IPS-11a (cell line): ENCODE data around the gene SYNJ1.
"Not testable (repeated sequence)": the region's sequence is repeated elsewhere in the genome, so short reads cannot be mapped to it uniquely, and the experiment has no call there.

Experiments used
- H3K4me3 ChIP-seq: one replicate; pipeline ENCODE4 v1.5.1; 2013; ENCODE audit warnings: low read depth, low read length, control low read depth

The SYNJ1 gene

GRCh38 chr21:32613436-32614043 is 114.3 kb downstream of the SYNJ1 start:
- H3K4me3 ChIP-seq, result peak overlapping the region; percentile 93

GRCh38 chr21:32612999-32613337 is 114.8 kb downstream of the SYNJ1 start:
- H3K4me3 ChIP-seq, result peak overlapping the region; percentile 93

DNA sequence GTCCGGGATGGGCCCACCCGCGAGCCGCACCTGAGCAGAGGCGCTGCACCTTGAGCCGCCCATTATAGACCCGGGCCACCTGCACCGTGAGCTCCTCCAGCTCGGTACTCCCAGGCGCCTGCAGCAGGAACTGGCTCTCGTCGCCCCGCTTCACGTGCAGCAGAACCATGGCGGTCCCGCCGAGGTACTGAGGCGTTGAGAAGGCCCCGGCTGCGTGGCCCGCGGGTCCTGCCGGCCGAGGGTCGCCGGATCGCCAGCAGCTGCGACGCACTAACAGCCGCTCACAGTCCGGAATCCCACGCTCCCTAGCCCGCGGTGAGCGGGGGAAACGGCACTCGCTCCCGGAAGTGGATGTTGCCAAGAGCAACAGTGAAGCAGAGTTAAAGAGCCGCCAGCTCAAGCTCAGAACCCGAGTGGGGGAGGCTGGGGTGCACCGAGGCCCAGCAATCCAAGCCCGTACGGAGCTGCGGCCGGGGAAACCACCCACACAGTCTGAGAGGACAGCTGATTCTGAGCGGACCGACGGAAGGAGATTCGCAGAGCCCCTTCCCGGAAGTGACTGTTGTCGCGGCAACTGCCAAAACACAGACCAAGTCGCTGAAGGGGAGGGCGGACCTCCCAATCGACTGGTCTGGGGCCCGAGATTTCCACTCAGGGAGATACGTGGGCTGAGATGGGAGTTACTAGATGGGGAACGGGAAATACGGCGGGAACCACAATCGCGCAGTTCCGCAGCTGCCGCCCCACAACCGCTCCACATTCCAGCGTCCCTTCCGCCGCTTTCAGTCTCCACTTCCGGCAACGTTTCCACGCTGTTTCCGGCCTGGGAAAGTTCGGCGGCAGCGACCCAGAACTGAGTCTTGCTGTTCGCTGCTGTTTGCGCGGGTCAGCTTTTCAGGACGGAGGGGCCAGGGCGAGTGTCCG is 115.5 kb downstream of the SYNJ1 start, which contains the start of gene CFAP298:
Gene CFAP298, minus strand, starts transcription at position 303 of the 924 bp plus-strand sequence. Its CDS starts 134 bp downstream, at position 169.
- H3K4me3 ChIP-seq, result peak within 1 kb of the TSS; percentile 93

GRCh38 chr21:32611471-32611997 is 116.3 kb downstream of the SYNJ1 start:
- peak overlapping the region; percentile 93 for H3K4me3 ChIP-seq

DNA sequence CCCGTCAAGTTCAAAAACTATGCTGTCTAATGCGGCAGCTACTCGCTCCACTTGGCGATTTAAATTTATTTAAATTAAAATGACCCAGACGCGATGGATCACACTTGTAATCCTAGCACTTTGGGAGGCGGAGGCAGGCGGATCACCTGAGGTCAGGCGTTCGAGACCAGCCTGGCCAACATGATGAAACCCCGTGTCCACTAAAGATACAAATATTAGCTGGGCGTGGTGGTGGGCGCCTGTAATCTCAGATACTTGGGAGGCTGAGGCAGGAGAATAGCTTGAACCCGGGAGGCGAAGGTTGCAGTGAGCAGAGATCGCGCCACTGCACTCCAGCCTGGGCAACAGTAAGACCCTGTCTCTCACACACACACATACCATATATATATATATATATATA is 116.9 kb downstream of the SYNJ1 start:
- not testable (repeated sequence) for H3K4me3 ChIP-seq

- H3K4me3 ChIP-seq, result no peak overlapping the region
These were observed 119.0 kb downstream of the SYNJ1 start for GRCh38 chr21:32608851-32609250.

DNA sequence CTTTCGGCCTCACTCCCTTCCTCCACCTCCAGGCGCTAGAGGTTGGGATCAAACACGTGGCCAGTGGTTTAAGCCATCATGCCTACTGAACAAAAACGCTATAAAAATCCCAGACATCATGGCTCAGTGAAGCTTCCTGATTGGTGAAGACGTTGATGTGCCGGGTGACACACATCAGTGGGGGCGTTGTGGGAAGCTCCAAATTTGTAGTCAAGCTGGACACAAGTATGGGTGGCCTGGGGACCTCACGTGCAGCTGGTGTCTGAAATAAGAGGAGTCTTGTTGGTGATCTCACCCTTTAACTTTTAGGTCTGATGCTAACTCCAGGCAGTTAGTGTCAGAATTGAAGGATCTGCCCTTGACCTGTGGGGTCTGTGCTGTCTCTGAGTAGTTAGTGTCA is 122.3 kb downstream of the SYNJ1 start:
- H3K4me3 ChIP-seq, result no peak overlapping the region

- H3K4me3 ChIP-seq, result no peak overlapping the region
These were observed 123.3 kb downstream of the SYNJ1 start for GRCh38 chr21:32604464-32604863.

- no peak overlapping the region for H3K4me3 ChIP-seq
These were observed 124.7 kb downstream of the SYNJ1 start for GRCh38 chr21:32603131-32603530.

- no peak overlapping the region for H3K4me3 ChIP-seq
These were observed 125.7 kb downstream of the SYNJ1 start for GRCh38 chr21:32602099-32602498.

DNA sequence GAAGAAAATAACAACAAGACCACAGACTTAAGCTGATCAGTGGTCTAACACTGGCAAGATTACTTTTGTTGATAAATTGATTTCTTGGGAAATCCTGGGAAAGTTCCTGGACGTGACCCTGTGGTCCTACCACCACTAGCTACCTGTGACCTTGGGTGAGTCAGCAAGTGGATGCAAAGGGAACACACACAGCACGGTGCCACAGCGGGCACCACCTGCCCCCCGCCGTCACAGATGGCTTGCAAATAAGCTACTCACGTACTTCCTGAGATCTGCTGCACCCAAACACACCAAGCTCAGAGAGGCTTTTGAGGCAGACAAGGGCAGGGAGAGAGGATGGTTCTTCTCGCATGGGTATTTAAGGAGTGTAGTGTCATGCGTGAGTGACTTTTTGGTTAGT is 128.3 kb downstream of the SYNJ1 start:
- H3K4me3 ChIP-seq, result no peak overlapping the region

DNA sequence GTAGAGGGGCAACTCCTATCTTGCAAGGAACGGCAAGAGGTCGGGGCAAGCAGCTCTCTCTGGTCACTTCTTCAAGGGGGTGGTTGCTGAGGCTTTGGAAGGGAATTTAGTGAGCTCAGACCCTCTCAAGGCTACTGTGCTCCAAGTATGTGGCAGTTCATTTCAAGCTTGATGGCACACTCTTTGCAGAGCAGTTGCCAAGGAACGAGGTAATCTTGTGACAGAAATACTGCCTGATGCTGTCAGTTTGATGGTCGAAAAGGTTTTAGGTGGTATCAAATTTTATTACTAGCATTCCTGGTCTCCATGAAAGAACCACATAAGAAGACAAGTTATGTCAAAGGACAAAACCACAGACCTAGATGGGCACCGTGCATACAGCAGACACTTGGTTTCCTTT is 128.7 kb downstream of the SYNJ1 start:
- no peak overlapping the region for H3K4me3 ChIP-seq

DNA sequence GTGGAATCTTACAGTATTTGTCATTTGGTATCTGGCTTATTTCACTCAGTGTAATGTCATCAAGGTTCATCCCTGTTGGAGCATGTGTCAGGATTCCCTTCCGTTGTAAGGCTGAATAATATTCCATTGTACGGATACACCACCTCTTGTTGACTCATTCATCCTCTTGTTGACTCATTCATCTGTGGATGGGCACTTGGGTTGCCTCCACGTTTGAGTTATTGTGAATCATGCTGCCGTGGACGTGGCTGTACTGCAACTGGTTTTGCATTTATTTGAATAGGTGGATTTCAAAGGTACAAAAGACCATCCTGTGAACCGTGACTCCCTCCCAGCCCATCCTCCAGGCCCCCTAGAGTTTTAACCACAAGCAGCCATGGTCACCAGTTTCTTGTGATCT is 130.6 kb downstream of the SYNJ1 start:
- no peak overlapping the region for H3K4me3 ChIP-seq

GRCh38 chr21:32595431-32595830 is 132.4 kb downstream of the SYNJ1 start:
- H3K4me3 ChIP-seq, result no peak overlapping the region

DNA sequence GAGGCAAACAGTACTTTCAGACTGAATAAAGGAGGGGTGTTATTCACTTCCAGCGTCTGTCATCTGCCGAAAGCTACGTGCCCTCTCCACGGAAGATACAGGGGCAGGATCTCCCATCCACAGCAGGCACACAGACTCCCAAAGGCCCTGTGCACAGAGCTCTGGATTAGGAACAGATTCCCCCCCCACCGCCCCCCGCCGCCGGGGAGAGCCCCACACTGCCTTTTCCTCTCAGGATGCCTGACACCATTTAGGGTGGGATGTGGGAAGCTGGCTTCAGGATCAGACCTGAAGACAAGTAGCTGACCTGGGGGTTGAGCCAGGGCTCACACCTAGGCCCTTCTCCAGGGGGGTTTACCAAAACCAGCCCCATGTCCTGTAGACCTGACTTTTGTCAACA is 134.1 kb downstream of the SYNJ1 start:
- no peak overlapping the region for H3K4me3 ChIP-seq

DNA sequence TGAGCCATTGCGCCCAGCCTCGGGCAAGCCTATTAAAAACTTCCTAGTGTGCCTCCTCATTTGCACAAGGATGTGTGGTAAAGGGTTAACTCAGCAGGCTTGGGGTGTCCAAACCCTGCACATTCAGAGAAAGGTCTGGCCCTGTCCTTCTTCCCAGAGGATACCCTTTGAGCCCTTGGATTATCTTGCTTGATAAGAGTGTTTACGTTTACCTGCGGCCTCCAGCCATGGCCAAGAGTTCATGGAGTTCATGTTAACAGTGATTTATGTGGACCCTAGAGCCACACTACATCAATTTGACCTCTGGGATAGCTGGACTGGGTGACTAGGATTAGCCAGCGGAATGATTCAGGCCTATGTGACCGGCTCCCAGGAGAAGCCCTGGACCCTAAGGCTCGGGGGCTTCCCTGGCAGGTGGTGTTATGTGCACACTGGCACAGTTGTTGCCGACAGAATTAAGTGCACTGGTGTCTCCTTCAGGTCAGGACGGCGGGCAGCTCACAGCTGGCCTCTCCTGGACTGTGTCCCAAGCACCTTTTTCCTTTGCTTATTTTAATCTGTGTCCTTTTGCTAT is 134.8 kb downstream of the SYNJ1 start:
- no peak overlapping the region for H3K4me3 ChIP-seq

- no peak overlapping the region for H3K4me3 ChIP-seq
These were observed 137.7 kb downstream of the SYNJ1 start for GRCh38 chr21:32590130-32590529.

GRCh38 chr21:32587651-32588050 is 140.2 kb downstream of the SYNJ1 start:
- H3K4me3 ChIP-seq, result no peak overlapping the region

DNA sequence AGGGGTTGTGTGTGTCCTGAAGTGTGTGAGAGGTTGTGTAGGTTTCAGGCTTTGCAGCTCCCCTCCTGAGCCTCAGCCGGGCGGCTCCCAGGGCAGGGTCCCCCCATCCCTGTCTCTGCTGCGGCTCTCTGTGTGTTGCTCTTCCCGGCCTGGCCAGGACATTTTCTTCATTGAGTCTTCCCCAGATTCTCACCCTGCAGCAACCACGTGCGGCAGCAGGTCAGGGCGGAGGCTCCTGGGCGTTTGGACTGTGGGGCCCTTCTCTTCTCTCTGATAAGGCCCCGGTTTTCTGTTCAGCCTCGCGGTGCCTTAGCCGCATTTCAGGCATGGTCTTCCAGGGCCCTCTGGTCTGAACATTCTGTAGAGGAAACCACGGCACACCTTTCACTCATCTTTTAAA is 140.7 kb downstream of the SYNJ1 start:
- H3K4me3 ChIP-seq, result no peak overlapping the region

- H3K4me3 ChIP-seq, result no peak overlapping the region
These were observed 141.8 kb downstream of the SYNJ1 start for GRCh38 chr21:32585970-32586369.

GRCh38 chr21:32585042-32585710 is 142.6 kb downstream of the SYNJ1 start, which contains the start of gene TCP10L:
Gene TCP10L, minus strand, starts transcription at chr21:32585523. Its CDS starts 1,219 bp downstream, at chr21:32584304.
- H3K4me3 ChIP-seq, result no peak within 1 kb of the TSS
